ENCODE data around the gene FHIP1B.

Gene FHIP1B

GRCh38 chr11:6268820-6269219 is 34.4 kb upstream of the FHIP1B start:
- no peak overlapping the region for H3K4me3 ChIP-seq (ENCODE audit: low read depth, low read length)
- no peak for DNase-seq (ENCODE audit: low read depth)
- TF ChIP-seq, protein P1, sequence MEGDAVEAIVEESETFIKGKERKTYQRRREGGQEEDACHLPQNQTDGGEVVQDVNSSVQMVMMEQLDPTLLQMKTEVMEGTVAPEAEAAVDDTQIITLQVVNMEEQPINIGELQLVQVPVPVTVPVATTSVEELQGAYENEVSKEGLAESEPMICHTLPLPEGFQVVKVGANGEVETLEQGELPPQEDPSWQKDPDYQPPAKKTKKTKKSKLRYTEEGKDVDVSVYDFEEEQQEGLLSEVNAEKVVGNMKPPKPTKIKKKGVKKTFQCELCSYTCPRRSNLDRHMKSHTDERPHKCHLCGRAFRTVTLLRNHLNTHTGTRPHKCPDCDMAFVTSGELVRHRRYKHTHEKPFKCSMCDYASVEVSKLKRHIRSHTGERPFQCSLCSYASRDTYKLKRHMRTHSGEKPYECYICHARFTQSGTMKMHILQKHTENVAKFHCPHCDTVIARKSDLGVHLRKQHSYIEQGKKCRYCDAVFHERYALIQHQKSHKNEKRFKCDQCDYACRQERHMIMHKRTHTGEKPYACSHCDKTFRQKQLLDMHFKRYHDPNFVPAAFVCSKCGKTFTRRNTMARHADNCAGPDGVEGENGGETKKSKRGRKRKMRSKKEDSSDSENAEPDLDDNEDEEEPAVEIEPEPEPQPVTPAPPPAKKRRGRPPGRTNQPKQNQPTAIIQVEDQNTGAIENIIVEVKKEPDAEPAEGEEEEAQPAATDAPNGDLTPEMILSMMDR (IDR thresholded peaks at IDR 0.05; ENCODE audit: low read depth, low read length, missing control alignments): no peak

GRCh38 chr11:6263662-6264061 is 29.2 kb upstream of the FHIP1B start:
- no peak for DNase-seq (ENCODE audit: low read depth)
- TF ChIP-seq, protein P1 (IDR thresholded peaks at IDR 0.05; ENCODE audit: low read depth, low read length, missing control alignments): no peak
- H3K4me3 ChIP-seq (ENCODE audit: low read depth, low read length): no peak overlapping the region

- TF ChIP-seq, protein P1 (IDR thresholded peaks at IDR 0.05; ENCODE audit: low read depth, low read length, missing control alignments): no peak
- no peak for DNase-seq (ENCODE audit: low read depth)
- no peak overlapping the region for H3K4me3 ChIP-seq (ENCODE audit: low read depth, low read length)
Measured at GRCh38 chr11:6260207-6260726, 25.8 kb upstream of the FHIP1B start.

- TF ChIP-seq, protein P1 (IDR thresholded peaks at IDR 0.05; ENCODE audit: low read depth, low read length, missing control alignments): no peak
- no peak for DNase-seq (ENCODE audit: low read depth)
- no peak overlapping the region for H3K4me3 ChIP-seq (ENCODE audit: low read depth, low read length)
Measured at GRCh38 chr11:6258571-6259081, 24.2 kb upstream of the FHIP1B start.

- DNase-seq (ENCODE audit: low read depth): no peak
- TF ChIP-seq, protein P1 (IDR thresholded peaks at IDR 0.05; ENCODE audit: low read depth, low read length, missing control alignments): no peak
- no peak overlapping the region for H3K4me3 ChIP-seq (ENCODE audit: low read depth, low read length)
Measured at GRCh38 chr11:6258141-6258540, 23.7 kb upstream of the FHIP1B start.

DNA sequence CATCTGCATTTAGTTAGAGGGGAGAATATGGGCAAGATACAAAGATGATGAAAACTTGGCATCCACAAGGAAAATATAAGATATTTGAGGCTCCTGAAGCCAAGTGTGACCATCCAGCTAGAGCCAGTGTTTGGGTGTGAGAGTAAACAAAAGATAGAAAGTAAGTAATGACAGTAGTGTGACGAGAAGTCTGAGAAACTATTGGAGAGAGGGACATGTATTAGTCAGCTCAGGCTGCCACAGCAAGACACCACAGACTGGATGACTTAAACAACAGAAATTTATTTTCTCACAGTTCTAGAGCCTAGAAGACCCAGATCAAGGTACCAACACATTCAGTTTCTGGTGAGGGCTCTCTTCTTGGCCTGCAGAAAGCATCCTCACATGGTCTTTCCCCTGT is 18.8 kb upstream of the FHIP1B start:
- DNase-seq (ENCODE audit: low read depth): no peak
- TF ChIP-seq, protein P1 (IDR thresholded peaks at IDR 0.05; ENCODE audit: low read depth, low read length, missing control alignments): no peak
- H3K4me3 ChIP-seq (ENCODE audit: low read depth, low read length): no peak overlapping the region

- no peak overlapping the region for H3K4me3 ChIP-seq (ENCODE audit: low read depth, low read length)
- TF ChIP-seq, protein P1 (IDR thresholded peaks at IDR 0.05; ENCODE audit: low read depth, low read length, missing control alignments): no peak
- DNase-seq (ENCODE audit: low read depth): no peak
Measured at GRCh38 chr11:6251990-6252473, 17.6 kb upstream of the FHIP1B start.

Measured in GM12864 (cell line).